ENCODE measurements around the gene PPP1R15B. TPM values are rescaled to one million over a fixed set of nuclear protein-coding genes. Genes with fewer than 3 reads are reported as not detected.

The PPP1R15B gene
- total RNA-seq, 1 experiment from 2014 or later, result 50.7 TPM

DNA sequence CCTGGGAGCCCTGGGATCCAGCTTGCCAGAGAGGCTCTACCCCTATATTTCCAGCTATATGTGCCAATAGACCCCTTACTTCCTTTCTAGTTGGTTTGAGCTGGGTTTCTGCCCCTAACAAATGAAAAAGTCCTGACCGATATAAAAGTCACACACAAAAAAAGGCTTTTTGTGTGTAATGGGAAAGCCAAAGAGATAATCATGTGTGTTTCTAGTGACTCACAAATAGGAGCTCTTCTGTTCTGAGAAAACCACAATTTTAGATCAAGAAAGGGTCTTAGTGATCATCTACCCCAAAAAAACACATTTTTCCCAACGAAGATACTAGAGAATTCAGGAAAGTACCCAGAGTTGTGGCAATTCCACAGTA is 28.9 kb downstream of the PPP1R15B start:
- Histone ChIP-seq H3K36me3 (ENCODE audit: low read depth, low read length) (no peaks in the 10 kb centered on the region), H3K9me2 (replicated peaks; ENCODE audit: low read length) (no peaks in the 10 kb centered on the region), H3K79me2 (ENCODE audit: low read length) (peaks cover 16% of the 10 kb centered on the region), H3K4me1 (ENCODE audit: insufficient read depth, low read length) (peaks cover 28% of the 10 kb centered on the region), H4K20me1 (ENCODE audit: low read length) (no peaks in the 10 kb centered on the region), H3K27ac (ENCODE audit: low read length) (no peak overlapping the region), H3K4me2 (ENCODE audit: low read length) (no peak overlapping the region), H3K4me3 (ENCODE audit: low read length) (no peak overlapping the region), H3K27me3 (ENCODE audit: low read length) (no peaks in the 10 kb centered on the region), H3K9ac (ENCODE audit: low read length) (no peak overlapping the region), H3F3A (ENCODE audit: low read length, unreplicated experiment) (no peaks in the 10 kb centered on the region), H2AFZ (ENCODE audit: low read length) (no peak overlapping the region), H3K9me3 (ENCODE audit: low read length) (no peaks in the 10 kb centered on the region)
- no peak for DNase-seq
- no peak for ATAC-seq
- TF ChIP-seq, protein P1, sequence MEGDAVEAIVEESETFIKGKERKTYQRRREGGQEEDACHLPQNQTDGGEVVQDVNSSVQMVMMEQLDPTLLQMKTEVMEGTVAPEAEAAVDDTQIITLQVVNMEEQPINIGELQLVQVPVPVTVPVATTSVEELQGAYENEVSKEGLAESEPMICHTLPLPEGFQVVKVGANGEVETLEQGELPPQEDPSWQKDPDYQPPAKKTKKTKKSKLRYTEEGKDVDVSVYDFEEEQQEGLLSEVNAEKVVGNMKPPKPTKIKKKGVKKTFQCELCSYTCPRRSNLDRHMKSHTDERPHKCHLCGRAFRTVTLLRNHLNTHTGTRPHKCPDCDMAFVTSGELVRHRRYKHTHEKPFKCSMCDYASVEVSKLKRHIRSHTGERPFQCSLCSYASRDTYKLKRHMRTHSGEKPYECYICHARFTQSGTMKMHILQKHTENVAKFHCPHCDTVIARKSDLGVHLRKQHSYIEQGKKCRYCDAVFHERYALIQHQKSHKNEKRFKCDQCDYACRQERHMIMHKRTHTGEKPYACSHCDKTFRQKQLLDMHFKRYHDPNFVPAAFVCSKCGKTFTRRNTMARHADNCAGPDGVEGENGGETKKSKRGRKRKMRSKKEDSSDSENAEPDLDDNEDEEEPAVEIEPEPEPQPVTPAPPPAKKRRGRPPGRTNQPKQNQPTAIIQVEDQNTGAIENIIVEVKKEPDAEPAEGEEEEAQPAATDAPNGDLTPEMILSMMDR (conservative IDR thresholded peaks at IDR 0.05; ENCODE audit: low read depth, low read length), result no peak
- TF ChIP-seq EZH2phosphoT487 (IDR thresholded peaks at IDR 0.05; ENCODE audit: borderline replicate concordance, low read length), result no peak
- no peak for TF ChIP-seq EZH2 (IDR thresholded peaks at IDR 0.05; ENCODE audit: low read length, unreplicated experiment)
- no TSS peak for BruUV-seq (replicated peaks)
- ChIA-PET CTCF (interaction anchor here (0.6 to 3.9 kb wide), 2 partner anchors 16 to 89 kb away, joined by 5 to 31 read pairs; no protein-coding TSS in a partner anchor), POLR2A (ENCODE audit: unreplicated experiment) (no interaction called here)
- intact Hi-C loops (cut with micrococcal nuclease), result no loop called here

DNA sequence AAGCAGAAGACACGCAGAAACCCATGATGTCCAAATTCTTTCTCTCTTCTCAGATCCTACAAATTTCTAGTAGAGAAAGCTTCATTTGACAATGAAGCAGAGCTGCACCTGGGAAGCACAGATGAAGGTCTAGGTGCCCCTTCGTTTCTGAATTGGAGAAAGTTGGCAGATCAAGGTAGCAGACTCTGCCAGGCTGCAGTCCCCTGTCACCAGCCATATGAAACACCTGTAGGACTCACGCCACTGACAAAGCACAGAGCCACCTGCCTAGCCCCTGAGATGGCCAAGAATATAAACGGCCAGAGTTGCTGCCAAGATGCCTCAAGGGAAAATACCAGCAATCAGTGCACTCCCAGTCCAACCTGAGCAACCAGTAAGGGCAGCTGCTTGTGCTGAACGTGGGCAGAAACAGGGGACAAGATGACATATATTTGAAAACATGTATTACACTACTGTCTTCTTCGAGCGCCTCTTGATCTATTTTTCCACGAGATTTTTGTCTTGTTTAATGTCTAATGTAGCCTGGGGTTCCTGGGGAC is 31.3 kb downstream of the PPP1R15B start:
- DNase-seq, result peak; percentile 79
- Histone ChIP-seq H3K27me3 (ENCODE audit: low read length) (no peaks in the 10 kb centered on the region), H3F3A (ENCODE audit: low read length, unreplicated experiment) (no peaks in the 10 kb centered on the region), H3K9me2 (replicated peaks; ENCODE audit: low read length) (no peaks in the 10 kb centered on the region), H3K36me3 (ENCODE audit: low read depth, low read length) (no peaks in the 10 kb centered on the region), H3K27ac (ENCODE audit: low read length) (no peak overlapping the region), H3K4me3 (ENCODE audit: low read length) (no peak overlapping the region), H4K20me1 (ENCODE audit: low read length) (peaks cover 5% of the 10 kb centered on the region; the same call in 1 of the 2 replicates), H3K4me1 (ENCODE audit: insufficient read depth, low read length) (peaks cover 46% of the 10 kb centered on the region), H3K4me2 (ENCODE audit: low read length) (peak overlapping the region; percentile 38), H2AFZ (ENCODE audit: low read length) (peak overlapping the region; percentile 24; the same call in 1 of the 2 replicates), H3K9ac (ENCODE audit: low read length) (no peak overlapping the region), H3K9me3 (ENCODE audit: low read length) (no peaks in the 10 kb centered on the region), H3K79me2 (ENCODE audit: low read length) (peaks cover 39% of the 10 kb centered on the region)
- ChIA-PET CTCF (interaction anchor here (3.9 kb wide), 1 partner anchor 18 kb away, joined by 31 read pairs; no protein-coding TSS in a partner anchor), POLR2A (ENCODE audit: unreplicated experiment) (no interaction called here)
- TF ChIP-seq EZH2 (IDR thresholded peaks at IDR 0.05; ENCODE audit: low read length, unreplicated experiment) (no peak), EZH2phosphoT487 (IDR thresholded peaks at IDR 0.05; ENCODE audit: borderline replicate concordance, low read length) (no peak)
- TF ChIP-seq, protein P1 (conservative IDR thresholded peaks at IDR 0.05; ENCODE audit: low read depth, low read length), result no peak
- intact Hi-C loops (cut with micrococcal nuclease), result no loop called here
- ATAC-seq, result no peak
- BruUV-seq (replicated peaks), result no TSS peak

Data from PC-3 (cell line).